ENCODE results near the gene PCDHA1.
"Not testable (repeated sequence)": the region's sequence is repeated elsewhere in the genome, so short reads cannot be mapped to it uniquely, and the experiment has no call there.

The PCDHA1 gene

GRCh38 chr5:140785905-140786686 is at the start of gene PCDHA1:
Gene PCDHA1 (plus strand): TSS chr5:140786140.
- Mint-ChIP-seq H3K4me1 (ENCODE audit: low read depth) (no peaks in the 10 kb centered on the region), H3K27ac (no peak within 1 kb of the TSS), H3K9me3 (ENCODE audit: low read depth) (peaks cover 22% of the 10 kb centered on the region), H3K27me3 (peaks cover 20% of the 10 kb centered on the region), H3K36me3 (peaks cover 26% of the 10 kb centered on the region), H3K4me3 (no peak within 1 kb of the TSS)

GRCh38 chr5:140737486-140737885 is 48.5 kb upstream of the PCDHA1 start:
- H3K9me3 Mint-ChIP-seq (ENCODE audit: low read depth), result peaks cover 18% of the 10 kb centered on the region
- no peaks in the 10 kb centered on the region for H3K4me1 Mint-ChIP-seq (ENCODE audit: low read depth)
- H3K27me3 Mint-ChIP-seq, result peaks cover 36% of the 10 kb centered on the region
- peaks cover 11% of the 10 kb centered on the region for H3K36me3 Mint-ChIP-seq
- H3K4me3 Mint-ChIP-seq, result no peak overlapping the region
- H3K27ac Mint-ChIP-seq, result no peak overlapping the region

- Mint-ChIP-seq H3K4me3 (no peak overlapping the region), H3K27me3 (peaks cover 13% of the 10 kb centered on the region), H3K4me1 (ENCODE audit: low read depth) (no peaks in the 10 kb centered on the region), H3K36me3 (peaks cover 13% of the 10 kb centered on the region), H3K27ac (no peak overlapping the region), H3K9me3 (ENCODE audit: low read depth) (peaks cover 15% of the 10 kb centered on the region)
Observed at GRCh38 chr5:140741967-140742366, 44.0 kb upstream of the PCDHA1 start.

GRCh38 chr5:140753561-140753960 is 32.4 kb upstream of the PCDHA1 start:
- peaks cover 22% of the 10 kb centered on the region for H3K36me3 Mint-ChIP-seq
- no peaks in the 10 kb centered on the region for H3K4me1 Mint-ChIP-seq (ENCODE audit: low read depth)
- no peak overlapping the region for H3K4me3 Mint-ChIP-seq
- H3K27me3 Mint-ChIP-seq, result peaks cover 12% of the 10 kb centered on the region
- no peak overlapping the region for H3K27ac Mint-ChIP-seq
- H3K9me3 Mint-ChIP-seq (ENCODE audit: low read depth), result peaks cover 67% of the 10 kb centered on the region

GRCh38 chr5:140764177-140764973 is 21.6 kb upstream of the PCDHA1 start:
- Mint-ChIP-seq H3K36me3 (peaks cover 37% of the 10 kb centered on the region), H3K9me3 (ENCODE audit: low read depth) (peaks cover 30% of the 10 kb centered on the region), H3K4me1 (ENCODE audit: low read depth) (no peaks in the 10 kb centered on the region), H3K27me3 (peaks cover 2% of the 10 kb centered on the region), H3K27ac (no peak overlapping the region), H3K4me3 (no peak overlapping the region)

- no peak overlapping the region for H3K27ac Mint-ChIP-seq
- H3K4me1 Mint-ChIP-seq (ENCODE audit: low read depth), result no peaks in the 10 kb centered on the region
- H3K36me3 Mint-ChIP-seq, result peaks cover 36% of the 10 kb centered on the region
- H3K9me3 Mint-ChIP-seq (ENCODE audit: low read depth), result peaks cover 40% of the 10 kb centered on the region
- no peak overlapping the region for H3K4me3 Mint-ChIP-seq
- no peaks in the 10 kb centered on the region for H3K27me3 Mint-ChIP-seq
Observed at GRCh38 chr5:140767444-140767843, 18.5 kb upstream of the PCDHA1 start.

- H3K4me3 Mint-ChIP-seq, result no peak overlapping the region
- H3K27ac Mint-ChIP-seq, result no peak overlapping the region
- peaks cover 24% of the 10 kb centered on the region for H3K36me3 Mint-ChIP-seq
- H3K9me3 Mint-ChIP-seq (ENCODE audit: low read depth), result peaks cover 44% of the 10 kb centered on the region
- no peaks in the 10 kb centered on the region for H3K4me1 Mint-ChIP-seq (ENCODE audit: low read depth)
- H3K27me3 Mint-ChIP-seq, result peaks cover 2% of the 10 kb centered on the region
Observed at GRCh38 chr5:140780512-140780911, 5.4 kb upstream of the PCDHA1 start.

- H3K4me3 Mint-ChIP-seq; H3K27ac Mint-ChIP-seq; H3K4me1 Mint-ChIP-seq (ENCODE audit: low read depth): not testable (repeated sequence)
- Mint-ChIP-seq H3K27me3 (peaks cover 26% of the 10 kb centered on the region), H3K36me3 (peaks cover 28% of the 10 kb centered on the region), H3K9me3 (ENCODE audit: low read depth) (peaks cover 29% of the 10 kb centered on the region)
Observed at GRCh38 chr5:140787422-140787821, 1.5 kb downstream of the PCDHA1 start.

GRCh38 chr5:140787849-140788504 is 2.0 kb downstream of the PCDHA1 start:
- H3K27ac Mint-ChIP-seq; H3K4me3 Mint-ChIP-seq; H3K4me1 Mint-ChIP-seq (ENCODE audit: low read depth): not testable (repeated sequence)
- peaks cover 29% of the 10 kb centered on the region for H3K27me3 Mint-ChIP-seq
- peaks cover 29% of the 10 kb centered on the region for H3K9me3 Mint-ChIP-seq (ENCODE audit: low read depth)
- H3K36me3 Mint-ChIP-seq, result peaks cover 27% of the 10 kb centered on the region

GRCh38 chr5:140791089-140791488 is 5.1 kb downstream of the PCDHA1 start:
- no peak overlapping the region for H3K4me3 Mint-ChIP-seq
- H3K27me3 Mint-ChIP-seq, result peaks cover 40% of the 10 kb centered on the region
- H3K4me1 Mint-ChIP-seq (ENCODE audit: low read depth), result no peaks in the 10 kb centered on the region
- H3K36me3 Mint-ChIP-seq, result peaks cover 27% of the 10 kb centered on the region
- H3K9me3 Mint-ChIP-seq (ENCODE audit: low read depth), result peaks cover 19% of the 10 kb centered on the region
- no peak overlapping the region for H3K27ac Mint-ChIP-seq

GRCh38 chr5:140794595-140795258 is 8.8 kb downstream of the PCDHA1 start, which contains the start of gene PCDHA2:
Gene PCDHA2 (plus strand): TSS chr5:140794852.
- peaks cover 20% of the 10 kb centered on the region for H3K9me3 Mint-ChIP-seq (ENCODE audit: low read depth)
- H3K4me1 Mint-ChIP-seq (ENCODE audit: low read depth), result no peaks in the 10 kb centered on the region
- H3K27ac Mint-ChIP-seq, result no peak within 1 kb of the TSS
- H3K36me3 Mint-ChIP-seq, result peaks cover 22% of the 10 kb centered on the region
- H3K27me3 Mint-ChIP-seq, result peaks cover 40% of the 10 kb centered on the region
- H3K4me3 Mint-ChIP-seq, result no peak within 1 kb of the TSS

- Mint-ChIP-seq H3K27me3 (peaks cover 41% of the 10 kb centered on the region), H3K4me1 (ENCODE audit: low read depth) (no peaks in the 10 kb centered on the region), H3K27ac (no peak overlapping the region), H3K4me3 (no peak overlapping the region), H3K9me3 (ENCODE audit: low read depth) (peaks cover 22% of the 10 kb centered on the region), H3K36me3 (peaks cover 21% of the 10 kb centered on the region)
Observed at GRCh38 chr5:140795259-140795641, 9.3 kb downstream of the PCDHA1 start.

GRCh38 chr5:140796072-140796717 is 10.3 kb downstream of the PCDHA1 start:
- peaks cover 19% of the 10 kb centered on the region for H3K9me3 Mint-ChIP-seq (ENCODE audit: low read depth)

GRCh38 chr5:140796718-140797095 is 10.8 kb downstream of the PCDHA1 start:
- Mint-ChIP-seq H3K4me1 (ENCODE audit: low read depth) (no peaks in the 10 kb centered on the region), H3K27me3 (peaks cover 40% of the 10 kb centered on the region), H3K27ac (no peak overlapping the region), H3K9me3 (ENCODE audit: low read depth) (peaks cover 18% of the 10 kb centered on the region), H3K4me3 (no peak overlapping the region), H3K36me3 (peaks cover 18% of the 10 kb centered on the region)

More at GRCh38 chr5:140796072-140796717, 10.3 kb downstream of the PCDHA1 start:
- Mint-ChIP-seq H3K36me3 (peaks cover 20% of the 10 kb centered on the region), H3K27me3 (peaks cover 40% of the 10 kb centered on the region)
- H3K4me3 Mint-ChIP-seq; H3K4me1 Mint-ChIP-seq (ENCODE audit: low read depth); H3K27ac Mint-ChIP-seq: not testable (repeated sequence)

Measured in activated naive CD8-positive, alpha-beta T cell (primary cell).